Stimulated activated CD8-positive, alpha-beta memory T cell treated with anti-CD3 and anti-CD28 coated beads, Interleukin-7, amount 100 ng/mL, for 1 hour (primary cell): ENCODE results near the gene ARHGAP12.
"Not testable (repeated sequence)": the region's sequence is repeated elsewhere in the genome, so short reads cannot be mapped to it uniquely, and the experiment has no call there.

ENCODE experiments used
- DNase-seq, 2 donors: peaks; one replicate each; pipeline ENCODE4 v3.0.0-alpha.2; 2020; ENCODE audit warnings: low read depth in 2 of 2

The ARHGAP12 gene

GRCh38 chr10:31926765-31927564, 1.7 kb downstream of the ARHGAP12 start:
- DNase-seq = no peak

GRCh38 chr10:31926160-31926559, 2.5 kb downstream of the ARHGAP12 start:
- DNase-seq = no peak

- no peak for DNase-seq
Observed at GRCh38 chr10:31924833-31925232, 3.8 kb downstream of the ARHGAP12 start.

GRCh38 chr10:31923389-31923788, 5.2 kb downstream of the ARHGAP12 start:
- DNase-seq = no peak

- no peak for DNase-seq
Observed at GRCh38 chr10:31921031-31921430, 7.6 kb downstream of the ARHGAP12 start.

GRCh38 chr10:31920538-31920937, 8.1 kb downstream of the ARHGAP12 start:
- no peak for DNase-seq

- no peak for DNase-seq
Observed at GRCh38 chr10:31918671-31919409, 9.8 kb downstream of the ARHGAP12 start.

GRCh38 chr10:31914370-31914769, 14.3 kb downstream of the ARHGAP12 start:
- no peak for DNase-seq

GRCh38 chr10:31912898-31913850, 15.5 kb downstream of the ARHGAP12 start:
- DNase-seq = no peak

GRCh38 chr10:31912289-31912688, 16.3 kb downstream of the ARHGAP12 start:
- no peak for DNase-seq

- DNase-seq = no peak
Observed at GRCh38 chr10:31910016-31910415, 18.6 kb downstream of the ARHGAP12 start.

- no peak for DNase-seq
Observed at GRCh38 chr10:31908157-31908556, 20.5 kb downstream of the ARHGAP12 start.

GRCh38 chr10:31906039-31906438, 22.6 kb downstream of the ARHGAP12 start:
- DNase-seq = no peak

- no peak for DNase-seq
Observed at GRCh38 chr10:31905586-31905985, 23.0 kb downstream of the ARHGAP12 start.

GRCh38 chr10:31902625-31903024, 26.0 kb downstream of the ARHGAP12 start:
- DNase-seq = no peak

- no peak for DNase-seq
Observed at GRCh38 chr10:31897506-31897905, 31.1 kb downstream of the ARHGAP12 start.

- no peak for DNase-seq
Observed at GRCh38 chr10:31896968-31897384, 31.7 kb downstream of the ARHGAP12 start.

- DNase-seq = not testable (repeated sequence)
Observed at GRCh38 chr10:31895722-31896121, 32.9 kb downstream of the ARHGAP12 start.

- no peak for DNase-seq
Observed at GRCh38 chr10:31888442-31888841, 40.2 kb downstream of the ARHGAP12 start.

GRCh38 chr10:31887850-31888249, 40.8 kb downstream of the ARHGAP12 start:
- DNase-seq = no peak

- no peak for DNase-seq
Observed at GRCh38 chr10:31886885-31887284, 41.7 kb downstream of the ARHGAP12 start.

- DNase-seq = no peak
Observed at GRCh38 chr10:31885971-31886370, 42.7 kb downstream of the ARHGAP12 start.
